GM19372 (cell line): Measurements from ENCODE around the gene CBX4.

ENCODE experiments used
- ATAC-seq: cut with Tn5 transposase; IDR thresholded peaks from one replicate; pipeline ENCODE4 v1.9.1; 2021; ENCODE audit warnings: mild to moderate bottlenecking, low read depth, moderate library complexity; ENCODE audit not compliant: unreplicated experiment

CBX4 gene

GRCh38 chr17:79814974-79815835 lies 24.0 kb downstream of the CBX4 start:
- no peak for ATAC-seq

- ATAC-seq, result no peak
Observed at GRCh38 chr17:79814127-79814973, 24.9 kb downstream of the CBX4 start.

- no peak for ATAC-seq
Observed at GRCh38 chr17:79813297-79814126, 25.7 kb downstream of the CBX4 start.

- no peak for ATAC-seq
Observed at GRCh38 chr17:79812353-79813258, 26.6 kb downstream of the CBX4 start.

- ATAC-seq, result no peak
Observed at GRCh38 chr17:79811868-79812352, 27.3 kb downstream of the CBX4 start.

- ATAC-seq, result no peak
Observed at GRCh38 chr17:79811011-79811867, 28.0 kb downstream of the CBX4 start.

GRCh38 chr17:79810130-79811010 lies 28.9 kb downstream of the CBX4 start:
- peak; percentile 73 for ATAC-seq

- ATAC-seq, result no peak
Observed at GRCh38 chr17:79809530-79810129, 29.6 kb downstream of the CBX4 start.

- ATAC-seq, result no peak
Observed at GRCh38 chr17:79808763-79809529, 30.3 kb downstream of the CBX4 start.

GRCh38 chr17:79806863-79807720 lies 32.1 kb downstream of the CBX4 start:
- ATAC-seq, result no peak

GRCh38 chr17:79806446-79806760 lies 32.8 kb downstream of the CBX4 start:
- ATAC-seq, result no peak

- ATAC-seq, result no peak
Observed at GRCh38 chr17:79804856-79805696, 34.2 kb downstream of the CBX4 start.

GRCh38 chr17:79803997-79804855 lies 35.0 kb downstream of the CBX4 start:
- ATAC-seq, result no peak

GRCh38 chr17:79803421-79803996 lies 35.7 kb downstream of the CBX4 start:
- ATAC-seq, result no peak
